Upper lobe of left lung (tissue), 4 donors: ENCODE measurements around the gene CYP26A1.

Source experiments
- EP300 ChIP-seq, 4 donors: sonication (generic); formaldehyde crosslinking; IDR thresholded peaks; one replicate each; pipeline ENCODE4 v1.5.1; 2017; ENCODE audit warnings: antibody characterized with exemption in 4 of 4, control low read depth in 2 of 4
- POLR2A ChIP-seq, 4 donors: fragments of 450-650 bp; IDR thresholded peaks; one replicate each; pipeline ENCODE4 v1.5.1; 2016 to 2017; ENCODE audit warnings: antibody characterized with exemption in 4 of 4, mild to moderate bottlenecking in 2 of 4
- TF ChIP-seq, protein P1 (sequence below), 6 experiments: fragments of 450-650 bp in 4 of 6; fragments of 200-600 bp in 2 of 6; sonication (generic) in 2 of 6; IDR thresholded peaks; one replicate each; pipeline ENCODE4 v1.5.1; 2016 to 2019; ENCODE audit warnings: antibody characterized with exemption in 6 of 6

DNA sequence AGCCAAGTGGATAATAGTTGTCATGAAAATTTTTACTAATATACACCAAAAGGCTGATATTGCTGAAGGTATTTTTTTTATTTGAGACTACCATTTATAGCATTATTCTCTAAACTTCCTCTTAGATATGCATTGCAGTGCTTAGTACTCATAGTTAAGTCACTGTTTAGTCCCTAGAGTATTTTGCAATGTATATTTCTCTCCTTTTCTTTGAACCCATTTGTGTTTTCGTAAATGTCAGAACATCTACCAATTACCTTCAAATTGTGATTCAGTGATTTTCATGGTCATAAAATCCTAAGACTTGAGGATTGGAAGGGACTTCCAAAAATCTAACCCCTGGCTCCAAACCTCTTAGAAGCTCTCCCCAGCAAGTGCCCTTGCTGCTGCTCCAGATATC is 34.6 kb upstream of the CYP26A1 start:
- TF ChIP-seq, protein P1, sequence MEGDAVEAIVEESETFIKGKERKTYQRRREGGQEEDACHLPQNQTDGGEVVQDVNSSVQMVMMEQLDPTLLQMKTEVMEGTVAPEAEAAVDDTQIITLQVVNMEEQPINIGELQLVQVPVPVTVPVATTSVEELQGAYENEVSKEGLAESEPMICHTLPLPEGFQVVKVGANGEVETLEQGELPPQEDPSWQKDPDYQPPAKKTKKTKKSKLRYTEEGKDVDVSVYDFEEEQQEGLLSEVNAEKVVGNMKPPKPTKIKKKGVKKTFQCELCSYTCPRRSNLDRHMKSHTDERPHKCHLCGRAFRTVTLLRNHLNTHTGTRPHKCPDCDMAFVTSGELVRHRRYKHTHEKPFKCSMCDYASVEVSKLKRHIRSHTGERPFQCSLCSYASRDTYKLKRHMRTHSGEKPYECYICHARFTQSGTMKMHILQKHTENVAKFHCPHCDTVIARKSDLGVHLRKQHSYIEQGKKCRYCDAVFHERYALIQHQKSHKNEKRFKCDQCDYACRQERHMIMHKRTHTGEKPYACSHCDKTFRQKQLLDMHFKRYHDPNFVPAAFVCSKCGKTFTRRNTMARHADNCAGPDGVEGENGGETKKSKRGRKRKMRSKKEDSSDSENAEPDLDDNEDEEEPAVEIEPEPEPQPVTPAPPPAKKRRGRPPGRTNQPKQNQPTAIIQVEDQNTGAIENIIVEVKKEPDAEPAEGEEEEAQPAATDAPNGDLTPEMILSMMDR (IDR thresholded peaks at IDR 0.05): no peak
- no peak for TF ChIP-seq EP300 (IDR thresholded peaks at IDR 0.05)
- TF ChIP-seq POLR2A (IDR thresholded peaks at IDR 0.05): no peak
